ENCODE data around the gene MYCBPAP.

DNA sequence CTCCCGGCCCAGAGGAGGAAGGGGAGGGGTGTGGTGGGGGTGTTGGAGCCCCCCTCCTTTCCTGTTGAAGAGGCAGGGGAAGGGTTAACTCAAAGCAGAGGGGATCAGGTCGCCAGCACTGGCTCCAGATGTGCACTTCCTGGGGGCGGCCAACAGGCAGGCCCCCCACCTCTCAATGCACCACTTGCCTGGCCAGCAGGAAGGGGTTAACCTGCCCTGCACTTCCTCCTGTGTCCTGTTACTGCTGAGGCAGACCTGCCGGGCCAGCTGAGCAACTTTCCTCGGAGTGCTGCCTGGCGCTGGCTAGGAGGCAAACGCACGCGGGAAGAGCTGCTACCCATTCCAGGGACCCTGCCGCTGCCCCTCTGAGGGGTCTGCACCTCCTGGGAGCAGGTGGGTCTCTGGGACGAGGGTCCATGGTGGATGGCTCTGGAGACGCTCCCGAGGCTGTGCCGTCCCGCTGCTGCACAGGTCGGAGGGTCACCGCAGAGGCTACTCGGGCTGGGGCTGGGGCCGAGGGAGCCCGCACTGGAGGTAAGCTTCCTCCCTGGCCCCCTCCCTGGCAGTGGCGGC is 24.3 kb downstream of the MYCBPAP start, which contains the start of gene EPN3:
- TF ChIP-seq CTCF (IDR thresholded peaks at IDR 0.05) (peak in 3 of 6 experiments; percentile 6 to 28 (median 14)), POLR2A (IDR thresholded peaks at IDR 0.05) (peak in 2 of 4 donors; percentile 42 to 44)
